Measurements from ENCODE around the gene COL6A3.
A peak's percentile ranks its signal among the peaks of the same experiment; 100 is the strongest.

Gene COL6A3

DNA sequence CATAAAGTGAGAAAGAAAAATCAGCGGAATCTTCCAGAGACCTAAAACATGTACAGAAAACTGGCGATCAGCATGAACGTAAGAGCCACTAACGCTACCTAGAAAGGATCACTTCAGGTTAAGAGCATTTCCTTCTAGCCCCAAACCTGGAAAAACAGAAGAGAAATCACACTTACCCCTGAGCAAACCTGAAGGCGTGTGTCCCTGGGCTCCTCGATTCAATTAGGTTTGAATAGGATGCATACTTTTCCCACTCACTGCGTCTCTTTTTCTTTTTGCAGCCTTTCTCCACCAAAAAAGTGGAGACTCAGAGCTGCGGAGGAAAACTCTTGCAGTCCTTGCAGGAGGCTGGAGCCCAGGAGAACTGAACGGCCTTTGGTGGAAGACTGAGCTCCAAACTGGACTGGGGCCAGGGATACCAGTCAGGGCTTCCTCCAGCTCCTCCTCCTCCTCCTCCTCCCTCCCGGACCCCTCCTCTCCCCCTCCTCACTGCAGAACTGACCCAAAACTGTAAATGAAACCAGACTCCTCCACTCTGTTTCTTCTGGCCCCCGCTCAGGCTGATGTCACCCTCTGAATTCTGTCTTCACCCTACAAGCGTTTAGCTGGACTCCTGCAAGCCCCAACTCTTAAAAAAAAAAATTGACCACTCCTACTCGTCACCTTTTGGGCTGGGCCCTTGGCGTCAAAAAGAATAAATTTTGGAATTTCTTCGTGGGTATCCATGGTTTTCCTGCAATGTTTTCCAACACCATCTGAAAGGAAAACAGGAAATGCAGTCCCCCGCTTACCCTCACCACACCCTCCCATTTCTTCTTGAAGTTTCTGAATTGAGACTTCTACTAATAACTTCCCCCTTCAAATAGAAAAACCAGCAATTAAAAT is at the start of gene COL6A3:
Gene COL6A3 (minus strand): TSS at position 388 of the 885 bp plus-strand sequence. CDS start 17,347 bp downstream, outside the sequence.
- H3K27me3 ChIP-seq (ENCODE audit: insufficient read depth, poor library complexity, severe bottlenecking) = no peaks in the 10 kb centered on the region
- TF ChIP-seq CTCF (IDR thresholded peaks at IDR 0.05; ENCODE audit: poor library complexity, severe bottlenecking) = no peak
- H3K36me3 ChIP-seq (ENCODE audit: low read depth) = no peaks in the 10 kb centered on the region
- H3K4me1 ChIP-seq (ENCODE audit: insufficient read depth, poor library complexity, severe bottlenecking) = no peaks in the 10 kb centered on the region
- no peak within 1 kb of the TSS for H3K4me3 ChIP-seq (ENCODE audit: severe bottlenecking)
- H3K27ac ChIP-seq (ENCODE audit: poor library complexity, severe bottlenecking) = no peak within 1 kb of the TSS
- no peak for ATAC-seq (ENCODE audit: low read depth)
- H3K9me3 ChIP-seq (ENCODE audit: severe bottlenecking) = no peaks in the 10 kb centered on the region
- no peak for DNase-seq (ENCODE audit: low spot score)

- H3K27ac ChIP-seq (ENCODE audit: poor library complexity, severe bottlenecking) = peak overlapping the region; percentile 75
- no peaks in the 10 kb centered on the region for H3K36me3 ChIP-seq (ENCODE audit: low read depth)
- ATAC-seq (ENCODE audit: low read depth) (peak; percentile 88), DNase-seq (ENCODE audit: low spot score) (no peak)
- no peak for TF ChIP-seq CTCF (IDR thresholded peaks at IDR 0.05; ENCODE audit: poor library complexity, severe bottlenecking)
- peaks cover 2% of the 10 kb centered on the region for H3K9me3 ChIP-seq (ENCODE audit: severe bottlenecking)
- H3K27me3 ChIP-seq (ENCODE audit: insufficient read depth, poor library complexity, severe bottlenecking) = no peaks in the 10 kb centered on the region
- H3K4me3 ChIP-seq (ENCODE audit: severe bottlenecking) = no peak overlapping the region
- peaks cover 27% of the 10 kb centered on the region for H3K4me1 ChIP-seq (ENCODE audit: insufficient read depth, poor library complexity, severe bottlenecking)
These were observed 45.8 kb upstream of the COL6A3 start for GRCh38 chr2:237459741-237460174.

DNA sequence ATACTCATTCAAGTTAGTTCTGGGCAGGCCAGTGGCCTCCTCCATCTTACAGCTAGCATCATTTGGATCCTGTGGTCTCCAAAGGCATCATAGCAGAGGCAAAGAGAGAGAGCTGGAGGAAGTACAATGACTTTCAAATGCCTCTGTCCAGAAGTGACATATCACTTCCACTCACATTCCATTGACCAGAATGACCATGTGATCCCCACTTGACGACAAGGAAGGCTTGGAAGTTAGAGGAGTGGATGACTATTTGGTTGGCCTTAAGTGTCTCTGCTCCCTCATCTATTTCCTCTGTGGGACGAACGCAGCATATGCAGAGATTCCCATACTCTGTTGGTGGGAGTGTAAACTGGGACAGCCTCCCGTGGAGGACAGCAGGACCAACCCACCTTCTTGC is 45.3 kb upstream of the COL6A3 start:
- Histone ChIP-seq H3K36me3 (ENCODE audit: low read depth) (no peaks in the 10 kb centered on the region), H3K4me1 (ENCODE audit: insufficient read depth, poor library complexity, severe bottlenecking) (peaks cover 27% of the 10 kb centered on the region), H3K4me3 (ENCODE audit: severe bottlenecking) (no peak overlapping the region), H3K9me3 (ENCODE audit: severe bottlenecking) (peaks cover 2% of the 10 kb centered on the region), H3K27ac (ENCODE audit: poor library complexity, severe bottlenecking) (peak overlapping the region; percentile 75), H3K27me3 (ENCODE audit: insufficient read depth, poor library complexity, severe bottlenecking) (no peaks in the 10 kb centered on the region)
- TF ChIP-seq CTCF (IDR thresholded peaks at IDR 0.05; ENCODE audit: poor library complexity, severe bottlenecking) = no peak
- DNase-seq (ENCODE audit: low spot score) (no peak), ATAC-seq (ENCODE audit: low read depth) (no peak)

DNA sequence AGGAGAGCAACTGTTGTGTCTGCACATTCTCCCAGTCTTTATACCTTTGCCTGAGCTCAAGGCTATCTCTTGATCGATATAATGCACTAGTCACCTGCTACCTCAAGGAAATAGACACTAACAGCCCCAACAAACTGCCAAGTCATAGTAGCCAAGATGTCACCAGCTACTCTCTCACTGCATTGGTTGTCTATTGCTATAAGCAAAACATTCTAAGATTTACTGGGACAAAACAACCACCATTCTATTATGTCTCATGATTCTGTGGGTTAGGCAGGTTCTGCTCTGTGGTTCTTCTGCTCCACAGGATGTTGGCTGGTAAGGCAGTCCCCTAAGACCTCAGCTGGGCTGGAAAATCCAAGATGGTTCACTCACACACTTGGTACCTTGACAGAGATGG is 44.6 kb upstream of the COL6A3 start:
- DNase-seq (ENCODE audit: low spot score) (no peak), ATAC-seq (ENCODE audit: low read depth) (no peak)
- no peak overlapping the region for H3K4me3 ChIP-seq (ENCODE audit: severe bottlenecking)
- H3K27me3 ChIP-seq (ENCODE audit: insufficient read depth, poor library complexity, severe bottlenecking) = no peaks in the 10 kb centered on the region
- TF ChIP-seq CTCF (IDR thresholded peaks at IDR 0.05; ENCODE audit: poor library complexity, severe bottlenecking) = no peak
- H3K9me3 ChIP-seq (ENCODE audit: severe bottlenecking) = peaks cover 2% of the 10 kb centered on the region
- peak overlapping the region; percentile 75 for H3K27ac ChIP-seq (ENCODE audit: poor library complexity, severe bottlenecking)
- peaks cover 27% of the 10 kb centered on the region for H3K4me1 ChIP-seq (ENCODE audit: insufficient read depth, poor library complexity, severe bottlenecking)
- H3K36me3 ChIP-seq (ENCODE audit: low read depth) = no peaks in the 10 kb centered on the region
